Measurements from ENCODE around the gene PPIP5K2.

DNA sequence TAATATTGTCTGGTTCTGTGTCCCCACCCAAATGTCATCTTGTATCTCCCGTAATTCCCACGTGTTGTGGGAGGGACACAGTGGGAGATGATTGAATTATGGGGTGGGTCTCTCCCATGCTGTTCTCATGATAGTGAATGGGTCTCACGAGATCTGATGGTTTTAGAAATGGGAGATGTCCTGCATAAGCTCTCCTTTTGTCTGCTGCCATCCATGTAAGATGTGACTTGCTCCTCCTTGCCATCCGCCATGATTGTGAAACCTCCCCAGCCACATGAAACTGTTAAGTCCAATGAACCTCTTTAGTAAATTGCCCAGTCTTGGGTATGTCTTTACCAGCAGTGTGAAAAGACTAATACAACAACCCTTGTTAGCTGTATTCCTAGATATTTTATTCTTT, 44.7 kb upstream of the PPIP5K2 start:
- no peak for TF ChIP-seq EP300 (IDR thresholded peaks at IDR 0.05)
- TF ChIP-seq, protein P1, sequence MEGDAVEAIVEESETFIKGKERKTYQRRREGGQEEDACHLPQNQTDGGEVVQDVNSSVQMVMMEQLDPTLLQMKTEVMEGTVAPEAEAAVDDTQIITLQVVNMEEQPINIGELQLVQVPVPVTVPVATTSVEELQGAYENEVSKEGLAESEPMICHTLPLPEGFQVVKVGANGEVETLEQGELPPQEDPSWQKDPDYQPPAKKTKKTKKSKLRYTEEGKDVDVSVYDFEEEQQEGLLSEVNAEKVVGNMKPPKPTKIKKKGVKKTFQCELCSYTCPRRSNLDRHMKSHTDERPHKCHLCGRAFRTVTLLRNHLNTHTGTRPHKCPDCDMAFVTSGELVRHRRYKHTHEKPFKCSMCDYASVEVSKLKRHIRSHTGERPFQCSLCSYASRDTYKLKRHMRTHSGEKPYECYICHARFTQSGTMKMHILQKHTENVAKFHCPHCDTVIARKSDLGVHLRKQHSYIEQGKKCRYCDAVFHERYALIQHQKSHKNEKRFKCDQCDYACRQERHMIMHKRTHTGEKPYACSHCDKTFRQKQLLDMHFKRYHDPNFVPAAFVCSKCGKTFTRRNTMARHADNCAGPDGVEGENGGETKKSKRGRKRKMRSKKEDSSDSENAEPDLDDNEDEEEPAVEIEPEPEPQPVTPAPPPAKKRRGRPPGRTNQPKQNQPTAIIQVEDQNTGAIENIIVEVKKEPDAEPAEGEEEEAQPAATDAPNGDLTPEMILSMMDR (IDR thresholded peaks at IDR 0.05) = no peak
